Keratinocyte (primary cell): ENCODE data around the gene ERBB4.

Experiments
- EZH2 ChIP-seq: IDR thresholded peaks from one replicate; pipeline ENCODE4 v1.6.1; 2012; ENCODE audit warnings: inconsistent platforms, mild to moderate bottlenecking, low read length, moderate library complexity
- TF ChIP-seq, protein P1 (sequence below), 3 experiments: IDR thresholded peaks in 1 of 3; conservative IDR thresholded peaks in 1 of 3; optimal IDR thresholded peaks in 1 of 3; 2 replicates in 2 of 3; 3 replicates in 1 of 3; pipeline versions ENCODE3 to v1.5.1; 2011; ENCODE audit warnings: low read length in 3 of 3, mild to moderate bottlenecking in 3 of 3, moderate library complexity in 2 of 3, control low read depth in 1 of 3, inconsistent platforms in 1 of 3; ENCODE audit not compliant: insufficient read depth in 2 of 3; ENCODE audit errors: extremely low read depth in 1 of 3

GRCh38 chr2:211934811-211935210, 603.8 kb downstream of the ERBB4 start:
- TF ChIP-seq, protein P1, sequence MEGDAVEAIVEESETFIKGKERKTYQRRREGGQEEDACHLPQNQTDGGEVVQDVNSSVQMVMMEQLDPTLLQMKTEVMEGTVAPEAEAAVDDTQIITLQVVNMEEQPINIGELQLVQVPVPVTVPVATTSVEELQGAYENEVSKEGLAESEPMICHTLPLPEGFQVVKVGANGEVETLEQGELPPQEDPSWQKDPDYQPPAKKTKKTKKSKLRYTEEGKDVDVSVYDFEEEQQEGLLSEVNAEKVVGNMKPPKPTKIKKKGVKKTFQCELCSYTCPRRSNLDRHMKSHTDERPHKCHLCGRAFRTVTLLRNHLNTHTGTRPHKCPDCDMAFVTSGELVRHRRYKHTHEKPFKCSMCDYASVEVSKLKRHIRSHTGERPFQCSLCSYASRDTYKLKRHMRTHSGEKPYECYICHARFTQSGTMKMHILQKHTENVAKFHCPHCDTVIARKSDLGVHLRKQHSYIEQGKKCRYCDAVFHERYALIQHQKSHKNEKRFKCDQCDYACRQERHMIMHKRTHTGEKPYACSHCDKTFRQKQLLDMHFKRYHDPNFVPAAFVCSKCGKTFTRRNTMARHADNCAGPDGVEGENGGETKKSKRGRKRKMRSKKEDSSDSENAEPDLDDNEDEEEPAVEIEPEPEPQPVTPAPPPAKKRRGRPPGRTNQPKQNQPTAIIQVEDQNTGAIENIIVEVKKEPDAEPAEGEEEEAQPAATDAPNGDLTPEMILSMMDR (optimal IDR thresholded peaks at IDR 0.05 in 1 of 3, IDR thresholded peaks at IDR 0.05 in 1 of 3, conservative IDR thresholded peaks at IDR 0.05 in 1 of 3; ENCODE audit: extremely low read depth in 1 of 3, insufficient read depth in 2 of 3, low read length in 3 of 3): no peak
- TF ChIP-seq EZH2: no peak
